GM19023 (cell line): ENCODE measurements around the gene GLYATL1B.
"Not testable (repeated sequence)": the region's sequence is repeated elsewhere in the genome, so short reads cannot be mapped to it uniquely, and the experiment has no call there.

Experiments
- ATAC-seq: cut with Tn5 transposase; IDR thresholded peaks from one replicate; pipeline ENCODE4 v1.9.1; 2021; ENCODE audit warnings: mild to moderate bottlenecking, moderate library complexity; ENCODE audit not compliant: unreplicated experiment

The GLYATL1B gene

GRCh38 chr11:59086007-59086406, at the start of gene GLYATL1B:
Gene GLYATL1B, plus strand, starts transcription at chr11:59086307. Its CDS starts 0 bp downstream, at chr11:59086307.
- ATAC-seq = not testable (repeated sequence)

GRCh38 chr11:59036542-59036941, 49.6 kb upstream of the GLYATL1B start:
- not testable (repeated sequence) for ATAC-seq

GRCh38 chr11:59037434-59037833, 48.7 kb upstream of the GLYATL1B start:
- not testable (repeated sequence) for ATAC-seq

GRCh38 chr11:59040607-59041006, 45.5 kb upstream of the GLYATL1B start:
- ATAC-seq = no peak

GRCh38 chr11:59051383-59051782, 34.7 kb upstream of the GLYATL1B start:
- not testable (repeated sequence) for ATAC-seq

GRCh38 chr11:59052355-59052754, 33.8 kb upstream of the GLYATL1B start:
- not testable (repeated sequence) for ATAC-seq

- ATAC-seq = peak; percentile 67
Measured at GRCh38 chr11:59053387-59053786, 32.7 kb upstream of the GLYATL1B start.

GRCh38 chr11:59058120-59059033, 27.7 kb upstream of the GLYATL1B start:
- ATAC-seq = peak; percentile 89

- not testable (repeated sequence) for ATAC-seq
Measured at GRCh38 chr11:59060096-59060495, 26.0 kb upstream of the GLYATL1B start.

GRCh38 chr11:59062602-59063529, 23.2 kb upstream of the GLYATL1B start:
- no peak for ATAC-seq

- ATAC-seq = peak; percentile 55
Measured at GRCh38 chr11:59063996-59064727, 21.9 kb upstream of the GLYATL1B start.

GRCh38 chr11:59069087-59069486, 17.0 kb upstream of the GLYATL1B start:
- no peak for ATAC-seq

GRCh38 chr11:59076876-59077571, 9.1 kb upstream of the GLYATL1B start:
- peak; percentile 94 for ATAC-seq

GRCh38 chr11:59078435-59078834, 7.7 kb upstream of the GLYATL1B start:
- ATAC-seq = no peak

- ATAC-seq = no peak
Measured at GRCh38 chr11:59079086-59079485, 7.0 kb upstream of the GLYATL1B start.

GRCh38 chr11:59080421-59080820, 5.7 kb upstream of the GLYATL1B start:
- ATAC-seq = not testable (repeated sequence)

- ATAC-seq = not testable (repeated sequence)
Measured at GRCh38 chr11:59081430-59082020, 4.6 kb upstream of the GLYATL1B start.

- no peak for ATAC-seq
Measured at GRCh38 chr11:59088162-59088561, 2.1 kb downstream of the GLYATL1B start.

GRCh38 chr11:59093576-59093975, 7.5 kb downstream of the GLYATL1B start:
- not testable (repeated sequence) for ATAC-seq

GRCh38 chr11:59095225-59095624, 9.1 kb downstream of the GLYATL1B start:
- peak; percentile 73 for ATAC-seq
